GM18498 (cell line): ENCODE data around the gene ARRDC2.

Experiments used
- ATAC-seq: cut with Tn5 transposase; IDR thresholded peaks from one replicate; pipeline ENCODE4 v1.9.1; 2021; ENCODE audit warnings: mild to moderate bottlenecking, moderate library complexity; ENCODE audit not compliant: unreplicated experiment

The ARRDC2 gene

DNA sequence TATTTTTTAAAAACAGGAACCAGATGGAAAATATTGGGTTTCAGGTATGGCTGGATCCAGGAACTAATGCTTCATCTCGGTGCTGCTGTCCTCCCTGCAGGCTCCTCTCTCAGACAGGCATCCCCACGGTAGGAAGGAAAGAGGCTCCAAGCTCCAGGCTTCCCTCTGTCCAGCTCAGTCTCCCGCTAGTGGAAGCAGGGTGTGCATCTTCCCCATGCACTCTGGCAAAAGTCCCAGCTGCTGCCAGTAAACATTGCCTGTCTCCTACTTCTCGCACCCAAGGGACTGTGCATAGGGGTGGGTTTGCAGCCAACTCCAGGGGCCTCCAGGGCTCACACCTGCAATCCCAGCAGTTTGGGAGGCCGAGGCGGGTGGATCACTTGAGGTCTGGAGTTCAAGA, 49.6 kb downstream of the ARRDC2 start:
- no peak for ATAC-seq

- ATAC-seq: no peak
These were observed 50.4 kb downstream of the ARRDC2 start for GRCh38 chr19:18058208-18059009.

- no peak for ATAC-seq
These were observed 51.3 kb downstream of the ARRDC2 start for GRCh38 chr19:18059297-18059696.

- no peak for ATAC-seq
These were observed 51.9 kb downstream of the ARRDC2 start for GRCh38 chr19:18059902-18060301.

DNA sequence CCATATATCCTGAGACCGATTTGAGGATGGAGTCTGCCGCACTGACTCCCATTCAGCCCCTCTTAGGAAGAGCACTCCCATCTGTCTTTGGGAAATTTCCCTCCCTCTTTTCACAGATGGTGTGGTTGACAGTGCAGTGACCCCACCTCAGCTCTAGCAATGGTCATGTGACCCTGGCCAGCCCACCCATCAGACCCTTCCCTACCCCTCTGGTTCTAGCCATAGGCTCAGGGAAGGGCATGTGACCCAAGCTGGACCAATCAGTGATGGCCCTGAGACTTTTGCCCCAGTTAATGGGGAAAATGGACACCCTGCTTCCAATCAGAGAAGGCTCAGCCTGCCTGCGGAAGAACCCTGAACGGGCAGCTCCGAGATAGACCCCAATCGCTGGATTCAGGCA, 52.5 kb downstream of the ARRDC2 start:
- no peak for ATAC-seq

GRCh38 chr19:18062028-18062427, 54.1 kb downstream of the ARRDC2 start:
- no peak for ATAC-seq

DNA sequence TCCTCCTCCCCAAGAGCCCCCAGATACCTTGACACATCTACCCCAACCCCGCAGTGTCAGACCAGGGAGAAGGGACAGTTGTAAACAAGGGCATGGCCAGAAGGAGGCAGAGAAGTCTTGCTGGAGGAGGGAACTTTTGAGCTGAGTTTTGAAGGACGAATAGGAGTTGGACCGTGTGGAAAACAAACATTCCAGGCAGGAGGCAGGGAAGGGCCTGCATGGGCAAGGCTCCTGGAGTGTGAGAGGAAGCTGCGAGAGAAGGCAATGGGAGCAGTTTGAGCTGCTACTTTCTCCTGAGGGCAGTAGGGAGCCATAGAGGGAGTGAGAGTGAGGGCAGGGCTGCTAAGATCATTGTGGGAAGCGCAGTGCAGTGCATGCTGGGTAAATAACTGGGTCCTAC, 55.5 kb downstream of the ARRDC2 start:
- ATAC-seq: no peak
